ENCODE measurements around the gene PTPRU.
A peak's percentile ranks its signal among the peaks of the same experiment; 100 is the strongest.

PTPRU gene

GRCh38 chr1:29319300-29320110, 83.2 kb downstream of the PTPRU start:
- DNase-seq = no peak

DNA sequence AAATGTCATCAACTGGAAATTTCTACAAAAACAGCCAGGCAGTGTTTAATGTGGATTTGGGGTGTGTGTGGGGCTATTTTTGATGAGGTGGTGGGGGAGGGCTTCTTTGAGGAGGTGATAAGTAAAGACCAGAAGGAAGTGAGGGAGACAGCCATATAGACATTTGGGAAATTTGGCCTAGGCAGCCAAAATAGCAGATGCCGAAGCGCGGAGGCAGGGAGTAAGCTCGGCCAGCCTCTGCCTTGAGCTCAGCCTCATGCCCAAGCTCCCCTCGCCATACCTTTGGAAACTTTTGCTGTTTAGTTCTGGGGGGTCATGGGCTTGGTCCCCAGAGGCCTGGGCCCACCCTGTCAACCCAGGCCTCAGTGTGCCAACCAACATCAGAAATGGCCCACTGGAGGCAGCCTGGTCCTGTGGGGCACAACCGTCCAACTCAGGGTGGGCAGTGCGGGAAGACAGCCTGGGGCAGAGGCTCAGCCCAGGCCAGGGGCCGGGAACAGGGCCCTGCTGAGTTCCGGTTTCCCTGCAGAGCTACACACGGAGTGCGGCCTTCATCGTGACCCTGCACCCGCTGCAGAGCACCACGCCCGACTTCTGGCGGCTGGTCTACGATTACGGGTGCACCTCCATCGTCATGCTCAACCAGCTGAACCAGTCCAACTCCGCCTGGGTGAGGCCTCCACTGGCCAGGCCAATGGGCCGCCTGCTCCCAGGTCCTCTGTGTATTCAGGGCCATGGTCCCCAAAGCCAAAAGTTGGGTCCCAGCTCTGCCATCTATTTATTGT, 84.0 kb downstream of the PTPRU start:
- no peak for DNase-seq

GRCh38 chr1:29321176-29321575, 84.9 kb downstream of the PTPRU start:
- no peak for DNase-seq

DNA sequence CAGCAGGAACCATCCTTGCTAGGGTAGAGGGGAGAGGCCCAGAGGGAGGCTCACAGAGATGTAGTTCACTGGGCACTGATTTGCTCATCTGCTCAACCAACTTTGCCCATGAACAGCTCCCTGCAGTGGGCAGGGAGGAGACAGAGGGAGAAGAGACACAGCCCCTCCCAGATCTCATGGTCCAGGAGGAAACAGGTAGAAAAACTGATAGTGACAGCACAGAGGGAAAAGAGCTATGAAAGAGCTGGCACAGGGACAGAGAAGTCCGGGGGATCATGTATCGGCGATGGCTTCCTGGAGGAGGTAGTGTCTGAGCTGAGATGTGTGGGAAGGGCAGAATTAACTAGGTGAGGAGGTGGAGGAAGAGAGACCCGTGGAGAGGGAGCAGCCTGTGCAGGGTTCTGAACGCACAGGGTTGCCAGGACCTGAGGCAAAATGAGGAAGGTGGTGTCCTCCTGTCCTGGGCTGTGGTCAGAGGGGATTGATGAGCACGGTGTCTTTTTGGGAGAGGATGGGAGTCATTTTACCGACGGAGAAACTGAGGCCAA, 85.9 kb downstream of the PTPRU start:
- DNase-seq = no peak

DNA sequence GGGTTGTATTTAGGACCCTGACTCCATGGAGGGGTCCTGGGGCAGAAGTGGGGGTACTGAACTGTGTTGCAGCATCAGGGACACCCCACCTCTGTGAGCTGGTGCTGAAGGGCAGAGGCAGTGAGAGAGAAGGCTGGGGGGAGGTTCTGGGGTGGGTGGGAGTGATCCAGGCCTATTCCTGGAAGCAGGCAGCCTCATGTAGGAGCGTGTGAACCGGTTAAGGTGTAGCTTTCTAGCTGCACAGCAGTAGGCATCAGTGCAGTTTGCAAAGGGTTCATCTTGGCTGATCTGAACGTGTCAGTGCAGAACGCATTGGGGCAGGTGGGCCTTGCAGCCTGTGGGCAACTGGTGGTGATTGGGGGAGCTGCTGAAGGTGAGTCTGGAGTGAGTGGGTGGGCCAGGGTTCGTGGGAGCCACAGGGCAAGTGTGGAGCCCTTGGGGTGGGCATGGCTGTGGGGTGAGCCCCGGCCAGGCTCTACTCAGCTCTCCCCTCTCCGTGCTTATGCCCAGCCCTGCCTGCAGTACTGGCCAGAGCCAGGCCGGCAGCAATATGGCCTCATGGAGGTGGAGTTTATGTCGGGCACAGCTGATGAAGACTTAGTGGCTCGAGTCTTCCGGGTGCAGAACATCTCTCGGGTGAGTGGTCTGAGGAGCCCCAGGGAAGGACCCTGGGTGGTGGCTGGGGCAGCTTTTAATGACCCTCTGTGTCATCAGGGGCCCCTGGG, 86.7 kb downstream of the PTPRU start:
- DNase-seq = no peak

DNA sequence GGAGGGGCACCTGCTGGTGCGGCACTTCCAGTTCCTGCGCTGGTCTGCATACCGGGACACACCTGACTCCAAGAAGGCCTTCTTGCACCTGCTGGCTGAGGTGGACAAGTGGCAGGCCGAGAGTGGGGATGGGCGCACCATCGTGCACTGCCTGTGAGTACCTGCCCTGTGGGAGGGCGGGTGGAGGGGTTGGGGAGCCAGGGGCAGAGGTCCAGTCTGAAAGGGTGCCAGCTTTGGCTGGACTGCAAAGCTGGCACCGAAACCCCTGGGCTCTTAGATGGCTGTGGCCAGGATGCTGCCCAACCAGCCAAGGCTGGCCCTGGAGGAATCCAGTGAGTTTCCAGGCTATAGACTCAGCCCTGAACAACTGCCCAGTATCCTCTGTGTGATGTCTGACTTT, 87.3 kb downstream of the PTPRU start:
- DNase-seq = no peak

GRCh38 chr1:29324202-29324601, 87.9 kb downstream of the PTPRU start:
- no peak for DNase-seq

GRCh38 chr1:29324771-29325351, 88.5 kb downstream of the PTPRU start:
- DNase-seq = no peak

- no peak for DNase-seq
These were observed 89.4 kb downstream of the PTPRU start for GRCh38 chr1:29325675-29326074.

DNA sequence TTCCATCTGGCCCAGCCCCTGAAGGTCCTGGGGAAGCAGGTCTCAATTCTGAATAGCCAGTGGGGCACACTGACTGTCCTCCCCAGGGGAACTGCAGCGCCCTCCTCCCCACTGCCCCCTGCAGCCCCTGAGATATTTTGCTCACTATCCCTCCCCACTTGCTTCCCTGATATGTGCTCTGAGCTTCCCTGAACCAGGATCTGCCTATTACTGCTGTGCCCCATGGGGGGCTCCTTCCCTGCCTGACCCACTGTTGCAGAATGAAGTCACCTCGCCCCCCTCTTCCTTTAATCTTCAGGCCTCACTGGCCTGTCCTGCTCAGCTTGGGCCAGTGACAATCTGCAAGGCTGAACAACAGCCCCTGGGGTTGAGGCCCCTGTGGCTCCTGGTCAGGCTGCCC, 89.8 kb downstream of the PTPRU start:
- no peak for DNase-seq

- DNase-seq = no peak
These were observed 91.1 kb downstream of the PTPRU start for GRCh38 chr1:29327223-29327935.

DNA sequence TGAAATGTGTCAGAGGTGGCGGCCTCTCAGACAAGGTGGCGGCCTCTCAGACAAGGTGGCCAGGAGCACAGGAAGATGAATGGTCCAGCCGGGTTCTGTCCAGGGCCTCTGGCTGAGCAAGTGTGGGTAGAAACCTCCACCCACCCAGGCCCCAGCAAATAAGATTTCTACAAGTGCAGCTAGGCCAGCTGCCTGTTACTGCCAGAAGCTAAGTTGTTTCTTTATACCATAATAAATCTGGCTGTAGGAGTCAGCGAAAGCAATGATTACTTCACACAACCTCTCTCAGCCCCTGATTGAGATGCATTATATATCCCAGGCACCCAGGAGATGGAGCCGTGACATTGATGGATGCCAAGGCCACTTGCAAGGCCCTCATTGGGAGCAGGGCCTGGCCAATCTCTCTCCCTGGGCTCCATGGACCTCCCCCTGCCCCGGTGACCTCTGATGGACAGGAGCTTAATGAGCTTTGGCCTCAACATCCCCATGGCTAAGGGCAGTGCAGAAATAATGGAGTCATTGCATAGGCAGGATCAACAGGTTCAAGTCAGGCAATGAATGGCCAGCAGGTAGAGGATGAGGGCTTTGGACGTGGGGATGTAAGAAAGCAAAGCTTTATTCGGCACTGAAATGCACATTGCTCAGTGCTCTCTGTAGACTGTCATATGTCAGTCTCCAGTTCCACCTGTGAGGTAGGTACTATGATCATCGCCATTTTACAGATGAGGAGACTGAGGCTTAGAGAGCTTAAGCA, 92.9 kb downstream of the PTPRU start:
- DNase-seq = no peak

DNA sequence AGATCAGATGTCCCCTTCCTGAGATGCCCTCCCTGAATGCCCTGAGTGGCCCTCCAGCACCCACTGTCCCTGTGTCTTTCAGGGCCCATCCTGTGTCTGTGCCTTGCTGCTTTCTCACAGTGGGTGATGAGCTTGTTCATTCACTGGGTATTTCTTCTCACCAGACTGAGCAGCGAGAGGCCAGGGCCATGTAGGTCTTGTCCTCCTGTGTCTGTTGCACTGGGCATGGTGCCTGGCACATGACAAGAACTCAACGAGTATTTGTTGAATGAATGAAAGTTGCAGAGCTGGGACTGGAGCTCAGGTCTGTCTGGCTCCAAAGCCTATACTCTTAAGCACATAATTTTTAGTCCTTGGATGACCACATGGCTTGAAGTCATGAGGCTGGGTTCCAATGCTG, 93.8 kb downstream of the PTPRU start:
- DNase-seq = no peak

- no peak for DNase-seq
These were observed 94.5 kb downstream of the PTPRU start for GRCh38 chr1:29330856-29331255.

DNA sequence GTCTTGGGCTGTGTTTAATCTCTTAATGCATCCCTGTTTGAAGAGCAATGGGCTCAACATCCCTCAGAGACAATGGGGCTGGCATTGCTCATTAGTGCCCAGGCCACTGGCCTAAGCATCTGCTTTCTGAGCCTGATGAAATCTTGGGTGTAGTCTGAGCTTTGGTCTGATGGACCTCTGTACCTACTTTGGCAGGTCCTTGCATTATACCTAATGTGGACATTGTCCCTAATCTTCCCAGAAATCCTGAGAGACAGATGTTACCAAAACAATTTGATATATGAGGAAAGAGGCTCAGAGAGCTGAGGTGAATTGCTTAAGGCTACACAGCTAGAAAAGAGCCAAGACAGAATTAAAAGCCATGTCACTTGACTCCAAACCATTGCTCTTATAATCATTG, 95.0 kb downstream of the PTPRU start:
- no peak for DNase-seq

GRCh38 chr1:29331729-29332128, 95.4 kb downstream of the PTPRU start:
- DNase-seq = no peak

DNA sequence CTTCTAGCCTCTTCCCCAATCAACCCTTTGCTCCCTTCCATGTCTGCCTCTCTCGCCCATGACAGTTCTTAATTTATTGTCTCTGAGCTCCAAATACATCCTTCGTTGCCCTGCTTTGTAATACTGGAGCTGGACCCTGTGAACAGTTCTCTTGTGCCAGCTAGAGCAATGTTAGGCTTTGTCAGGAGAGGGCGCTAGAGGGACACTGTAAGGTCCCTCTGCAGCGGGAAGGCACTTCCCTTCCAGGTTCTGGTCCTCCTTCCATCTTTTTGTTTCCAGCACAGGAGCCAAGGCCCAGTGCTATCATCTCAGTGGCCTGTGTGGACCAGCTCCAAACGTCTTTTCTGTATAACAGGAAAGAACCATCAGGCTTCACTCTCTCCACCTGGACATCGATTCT, 95.9 kb downstream of the PTPRU start:
- peak; percentile 34 for DNase-seq

DNA sequence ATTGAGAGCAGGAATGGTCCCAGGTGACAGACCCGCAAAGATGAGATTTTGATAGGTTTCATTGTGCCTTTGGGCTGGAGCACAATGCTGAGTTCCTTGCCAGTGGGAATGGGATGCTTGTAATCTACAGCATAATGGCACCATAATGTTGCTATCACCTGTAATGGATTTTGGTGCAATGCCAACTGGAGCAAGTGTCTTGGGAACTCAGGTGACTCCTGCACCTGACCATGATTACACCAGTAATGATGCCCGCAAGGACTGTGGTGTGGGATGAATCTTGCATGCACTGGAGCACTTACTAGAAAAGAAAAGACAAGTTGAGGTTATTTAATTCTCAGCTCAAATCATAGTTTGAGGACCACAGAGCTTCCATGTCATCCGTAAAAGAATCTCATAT, 96.7 kb downstream of the PTPRU start:
- DNase-seq = peak; percentile 46

DNA sequence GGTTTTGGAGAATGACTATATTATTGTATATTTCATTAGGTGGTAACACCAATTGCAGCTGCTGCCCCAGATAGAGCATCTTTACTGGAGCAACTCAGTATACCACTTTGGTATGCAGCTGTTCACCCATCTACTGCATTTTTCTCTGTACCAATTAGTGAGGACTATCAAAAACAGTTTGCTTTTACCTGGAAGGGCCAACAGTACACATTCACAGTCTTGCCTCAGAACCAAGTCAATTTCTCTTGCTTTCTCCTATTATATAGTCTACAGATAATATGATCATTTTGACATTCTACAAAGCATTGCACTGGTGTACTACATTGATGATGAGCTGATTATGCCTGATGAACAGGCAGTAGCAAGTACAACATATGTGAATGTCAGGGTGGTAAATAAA, 99.3 kb downstream of the PTPRU start:
- no peak for DNase-seq

GRCh38 chr1:29338908-29339575, 102.7 kb downstream of the PTPRU start:
- no peak for DNase-seq

- no peak for DNase-seq
These were observed 105.6 kb downstream of the PTPRU start for GRCh38 chr1:29341936-29342335.

All from NCI-H146 (cell line).